Hepatocyte (in vitro differentiated cells): ENCODE data around the gene FRRS1L.

Experiments used
- CTCF ChIP-seq: fragments of 200-600 bp; sonication (generic); IDR thresholded peaks from 2 replicates; pipeline ENCODE4 v1.5.1; 2016; ENCODE audit warnings: antibody characterized with exemption, mild to moderate bottlenecking; ENCODE audit not compliant: poor library complexity
- EZH2phosphoT487 ChIP-seq: fragments of 200-600 bp; sonication (generic); IDR thresholded peaks from one replicate; pipeline ENCODE4 v1.6.1; 2018; ENCODE audit warnings: antibody characterized with exemption, mild to moderate bottlenecking, low read depth, moderate library complexity; ENCODE audit not compliant: unreplicated experiment, severe bottlenecking

GRCh38 chr9:109191746-109192145, 24.7 kb upstream of the FRRS1L start:
- TF ChIP-seq CTCF (no peak), EZH2phosphoT487 (no peak)
